Measurements from ENCODE around the gene CYP2R1.
"Not testable (repeated sequence)": the region's sequence is repeated elsewhere in the genome, so short reads cannot be mapped to it uniquely, and the experiment has no call there.

The CYP2R1 gene

DNA sequence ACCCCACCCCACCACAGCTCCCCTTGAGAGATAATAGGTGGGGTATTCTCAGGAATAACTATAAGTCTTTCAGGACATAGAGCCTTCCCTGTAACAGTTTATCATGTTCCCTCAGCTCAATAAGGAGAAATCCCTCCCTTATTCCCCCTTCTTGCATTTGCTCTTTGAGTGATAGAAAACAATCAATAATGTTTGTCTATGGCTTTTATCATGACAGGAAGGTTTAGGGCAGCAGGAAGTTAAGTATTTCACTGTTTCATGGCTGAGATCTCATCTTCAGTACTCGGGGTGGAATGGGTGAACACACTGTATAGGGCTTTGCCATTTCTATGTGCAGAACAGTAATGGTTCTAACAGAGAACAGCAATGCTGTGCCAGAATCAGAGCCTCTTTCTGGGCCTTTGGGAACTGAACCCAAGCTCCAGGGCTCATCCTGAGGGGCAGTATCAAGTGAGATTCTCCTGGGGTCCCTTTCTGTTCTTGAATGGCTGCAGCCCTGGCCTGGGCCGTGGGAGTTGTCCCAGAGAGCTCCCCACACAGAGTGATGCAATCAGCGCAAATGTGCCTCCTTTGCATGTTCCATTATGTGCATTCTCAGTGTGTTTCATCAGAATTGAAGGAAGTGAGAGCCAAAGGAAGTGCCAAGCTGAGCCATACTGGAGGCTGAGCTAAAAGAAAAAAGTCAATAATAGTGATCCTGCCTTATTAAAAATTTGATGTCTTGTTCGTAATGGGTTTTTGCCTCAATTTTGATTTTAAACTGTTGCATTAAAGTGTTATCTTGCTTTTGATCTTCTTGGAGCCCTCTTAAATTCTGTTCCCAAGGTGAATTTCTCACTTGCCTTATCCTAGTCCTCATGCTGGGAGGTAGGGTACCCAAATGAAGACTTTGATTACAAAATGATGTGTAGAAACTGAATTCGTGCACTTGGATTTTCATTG, 2.9 kb upstream of the CYP2R1 start:
- DNase-seq (ENCODE audit: insufficient read length, low spot score) = no peak

DNA sequence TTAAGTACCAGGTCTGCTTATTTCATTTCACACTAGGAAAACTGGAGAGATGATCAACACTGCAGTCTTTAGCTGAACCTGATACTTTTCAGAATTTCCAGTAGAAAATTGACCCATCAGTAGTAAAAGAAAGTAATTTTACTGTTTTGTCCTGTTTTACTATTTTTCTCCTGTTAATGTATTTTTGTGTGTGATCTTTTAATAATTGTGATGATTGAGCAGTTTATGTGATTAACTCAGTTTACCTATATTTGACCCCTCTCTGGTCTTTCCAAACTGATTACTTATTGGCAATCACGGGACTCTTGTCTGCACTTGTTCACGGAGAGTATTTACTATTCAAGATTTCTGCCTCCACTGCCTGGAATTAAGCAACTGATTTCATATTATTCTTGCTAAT, 546 bp upstream of the CYP2R1 start:
- DNase-seq (ENCODE audit: insufficient read length, low spot score) (no peak), FAIRE-seq (no peak)

More for the DNA sequence above, 2.9 kb upstream of the CYP2R1 start:
- FAIRE-seq = no peak

DNA sequence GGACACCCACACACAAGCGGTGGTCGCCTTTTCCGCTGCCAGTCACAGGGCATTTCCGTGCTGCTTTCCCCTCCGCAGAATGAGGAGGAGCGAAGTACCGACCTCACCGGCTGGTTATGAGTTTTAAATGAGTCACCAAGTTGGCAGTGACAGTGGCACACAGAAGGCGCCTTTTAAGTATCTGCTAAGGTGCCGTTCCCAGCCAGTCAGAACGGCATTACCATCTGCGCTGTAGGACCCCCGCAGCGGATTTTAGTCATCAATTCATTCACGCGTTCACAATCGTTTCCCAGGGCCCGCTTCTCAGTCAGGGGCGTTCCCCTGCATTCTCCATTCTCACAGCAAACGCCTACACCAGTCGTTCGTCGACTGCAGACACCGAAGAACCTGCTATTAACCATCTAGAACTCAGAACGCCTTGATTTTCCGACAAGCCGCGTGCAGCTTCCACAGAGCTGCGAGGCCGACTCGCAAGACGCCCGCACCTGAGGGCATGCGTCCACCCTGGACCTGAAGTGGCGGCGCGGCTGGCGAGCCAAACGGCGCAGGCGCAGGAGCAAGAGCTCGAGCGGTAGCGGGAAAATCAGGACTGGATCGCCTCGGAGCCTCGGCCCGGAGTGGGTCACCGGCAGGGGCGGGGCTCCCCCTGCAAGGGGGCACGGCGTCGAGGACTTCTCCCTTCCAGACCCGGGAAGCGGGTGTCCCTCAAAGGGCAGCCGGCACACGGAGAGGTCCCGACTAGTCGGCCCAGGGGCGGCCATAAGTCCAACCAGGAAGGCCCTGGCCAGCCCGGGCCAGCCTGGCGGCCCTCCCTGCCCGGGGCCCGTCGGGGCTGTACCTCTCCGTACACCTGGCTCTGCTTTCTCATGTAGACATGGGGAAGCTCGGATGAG, 642 bp downstream of the CYP2R1 start:
- DNase-seq (ENCODE audit: insufficient read length, low spot score) (peak; percentile 42), FAIRE-seq (peak; percentile 86)

DNA sequence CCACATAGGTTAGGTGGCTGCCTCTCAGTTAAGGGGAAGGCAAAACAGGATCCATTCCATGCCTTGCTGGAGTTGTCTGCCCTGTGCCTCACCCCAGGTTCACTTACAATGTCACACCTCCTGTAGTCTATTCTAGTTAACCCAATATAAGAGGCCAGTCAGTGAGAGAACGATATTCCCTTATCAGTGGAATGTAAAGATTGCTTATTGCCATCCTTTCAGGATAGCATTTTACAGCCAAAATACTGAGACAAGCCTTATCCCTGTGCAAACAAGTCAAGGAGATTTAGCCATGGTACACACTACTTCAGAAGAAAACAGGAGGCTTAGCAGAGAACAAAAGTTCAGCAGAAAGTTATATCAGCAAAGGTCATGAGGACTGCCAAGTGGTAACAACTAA, 5.5 kb downstream of the CYP2R1 start:
- no peak for FAIRE-seq
- no peak for DNase-seq (ENCODE audit: insufficient read length, low spot score)

DNA sequence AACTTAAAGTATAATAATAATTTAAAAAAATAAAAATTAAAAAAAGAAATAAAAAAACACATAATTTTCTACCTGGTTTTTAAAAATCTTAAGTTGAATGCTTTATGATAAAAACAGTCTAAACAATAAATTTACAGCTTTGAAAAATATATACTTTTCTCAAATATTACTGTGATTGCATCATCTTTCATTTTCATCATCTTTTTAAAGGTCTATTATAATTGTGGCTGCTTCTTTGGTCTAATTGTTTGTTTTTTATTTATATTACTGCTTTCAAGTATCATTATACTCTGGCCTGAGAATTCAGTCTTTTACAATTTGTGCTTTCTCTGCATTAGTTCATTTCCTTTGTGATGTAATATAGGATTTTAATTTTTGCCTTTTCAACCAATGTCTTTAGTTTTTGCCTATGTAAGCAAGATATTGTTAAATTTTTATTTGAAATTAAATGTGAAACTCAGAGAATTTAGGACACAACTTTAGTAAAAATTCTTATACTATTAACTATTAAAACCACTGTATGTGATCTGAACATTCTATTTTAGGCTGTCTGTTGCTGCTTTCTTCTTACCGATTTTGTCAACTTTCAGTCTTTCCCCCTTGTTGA, 7.3 kb downstream of the CYP2R1 start:
- DNase-seq (ENCODE audit: insufficient read length, low spot score) = no peak
- FAIRE-seq = peak; percentile 73

DNA sequence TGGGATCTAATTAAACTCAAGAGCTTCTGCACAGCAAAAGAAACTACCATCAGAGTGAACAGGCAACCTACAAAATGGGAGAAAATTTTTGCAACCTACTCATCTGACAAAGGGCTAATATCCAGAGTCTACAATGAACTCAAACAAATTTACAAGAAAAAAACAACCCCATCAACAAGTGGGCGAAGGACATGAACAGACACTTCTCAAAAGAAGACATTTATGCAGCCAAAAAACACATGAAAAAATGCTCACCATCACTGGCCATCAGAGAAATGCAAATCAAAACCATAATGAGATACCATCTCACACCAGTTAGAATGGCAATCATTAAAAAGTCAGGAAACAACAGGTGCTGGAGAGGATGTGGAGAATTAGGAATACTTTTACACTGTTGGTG, 8.3 kb downstream of the CYP2R1 start:
- not testable (repeated sequence) for FAIRE-seq

DNA sequence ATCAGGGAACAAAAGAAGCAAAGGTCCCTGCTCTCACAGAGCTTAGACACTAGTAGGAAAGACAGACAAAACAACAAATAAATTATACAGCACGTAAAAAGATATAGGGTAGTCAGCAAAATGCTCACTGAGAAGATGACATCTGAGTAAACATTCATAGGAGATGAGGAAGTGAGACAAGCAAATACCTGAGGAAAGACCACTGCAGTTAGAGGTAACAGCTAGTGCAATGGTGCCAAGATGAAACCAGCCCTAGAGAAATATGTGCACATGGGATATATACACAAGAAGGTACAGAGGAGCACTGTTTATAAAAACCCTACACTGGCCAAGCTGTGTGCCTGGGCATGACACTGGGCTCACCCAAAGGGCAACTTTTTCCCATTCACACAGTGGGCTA, 9.8 kb downstream of the CYP2R1 start:
- FAIRE-seq (no peak), DNase-seq (ENCODE audit: insufficient read length, low spot score) (no peak)

More for the DNA sequence above, 8.3 kb downstream of the CYP2R1 start:
- DNase-seq (ENCODE audit: insufficient read length, low spot score) = not testable (repeated sequence)

DNA sequence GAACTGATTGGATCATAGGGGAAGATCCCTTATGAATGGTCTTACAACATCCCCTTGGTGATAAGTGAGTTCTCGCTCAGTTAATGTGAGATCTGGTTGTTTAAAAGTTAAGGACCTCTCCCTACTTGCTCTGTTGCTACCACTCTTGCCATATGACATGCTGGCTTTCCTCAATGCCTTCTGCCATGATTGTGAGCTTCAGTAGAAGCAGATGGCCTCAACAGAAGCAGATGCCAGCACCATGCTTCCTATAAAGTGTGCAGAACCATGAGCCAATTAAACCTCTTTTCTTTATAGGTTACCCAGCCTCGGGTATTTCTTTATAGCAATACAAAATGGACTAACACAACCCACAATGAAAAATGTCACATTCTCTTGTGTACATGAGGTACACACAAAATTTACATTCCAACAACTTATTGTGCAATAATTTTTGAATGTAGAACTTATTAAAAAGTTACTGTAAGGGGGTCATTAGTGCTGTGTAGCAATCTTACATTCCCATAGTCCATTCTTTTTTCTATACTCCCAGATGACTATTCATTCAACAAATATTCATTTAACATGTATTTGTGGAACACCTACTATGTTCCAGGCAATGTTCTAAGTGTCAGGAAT, 10.3 kb downstream of the CYP2R1 start:
- DNase-seq (ENCODE audit: insufficient read length, low spot score) (no peak), FAIRE-seq (no peak)

DNA sequence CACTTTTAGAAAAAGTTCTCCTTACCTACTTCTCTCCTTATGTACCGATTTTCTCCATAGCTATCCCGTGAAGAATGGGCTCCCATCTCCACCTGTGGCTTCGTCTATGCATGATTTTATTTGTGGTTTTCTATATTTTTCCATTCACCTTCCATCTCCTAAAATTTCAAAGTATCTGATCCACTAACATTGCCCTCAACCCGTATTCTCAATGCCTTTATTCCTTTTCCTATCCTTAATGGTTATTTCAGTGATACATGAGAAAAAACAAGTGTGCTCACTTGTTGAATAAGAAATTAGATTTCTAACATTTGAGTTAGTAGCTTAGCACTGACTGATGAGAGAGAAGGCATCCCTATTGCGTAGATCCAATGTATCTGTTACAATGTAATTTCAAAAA, 16.9 kb downstream of the CYP2R1 start:
- FAIRE-seq (no peak), DNase-seq (ENCODE audit: insufficient read length, low spot score) (no peak)

DNA sequence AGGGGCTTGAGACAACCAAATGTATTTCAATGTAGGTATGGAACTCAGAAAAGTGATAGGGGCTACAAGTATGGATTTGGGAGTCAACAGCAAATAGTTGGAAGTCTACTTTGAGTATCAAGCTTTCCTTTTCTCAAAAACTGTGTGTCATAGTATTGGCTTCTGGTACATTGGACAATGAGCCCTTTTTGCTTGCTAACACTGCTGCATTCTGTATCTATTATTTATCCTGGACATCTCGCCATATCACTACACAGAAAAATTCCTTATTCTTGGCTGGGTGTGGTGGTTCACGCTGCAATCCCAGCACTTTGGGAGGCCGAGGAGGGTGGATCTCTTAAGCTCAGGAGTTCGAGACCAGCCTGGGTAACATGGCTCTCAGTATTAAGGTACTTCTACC, 18.4 kb downstream of the CYP2R1 start:
- no peak for FAIRE-seq

DNA sequence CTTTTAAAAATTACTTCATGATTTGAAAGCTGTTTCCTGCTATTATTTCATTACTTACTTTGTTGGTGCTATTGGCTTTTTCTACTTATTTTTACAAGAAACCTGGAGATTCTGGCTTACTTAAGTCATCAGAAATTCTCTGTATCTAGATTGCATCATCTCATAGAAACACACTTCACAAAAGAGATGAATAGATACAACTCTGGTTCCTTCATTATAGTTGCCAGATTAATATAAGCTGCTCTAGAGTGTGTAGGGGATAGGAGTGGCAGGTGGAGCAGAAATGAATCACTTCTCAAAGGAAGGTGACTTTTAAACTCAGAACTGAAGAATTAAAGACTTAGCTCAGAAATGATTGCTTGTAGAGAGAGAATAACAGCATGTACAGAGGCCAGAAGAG, 20.0 kb downstream of the CYP2R1 start:
- FAIRE-seq (no peak), DNase-seq (ENCODE audit: insufficient read length, low spot score) (no peak)

More for the DNA sequence above, 18.4 kb downstream of the CYP2R1 start:
- DNase-seq (ENCODE audit: insufficient read length, low spot score) = no peak

DNA sequence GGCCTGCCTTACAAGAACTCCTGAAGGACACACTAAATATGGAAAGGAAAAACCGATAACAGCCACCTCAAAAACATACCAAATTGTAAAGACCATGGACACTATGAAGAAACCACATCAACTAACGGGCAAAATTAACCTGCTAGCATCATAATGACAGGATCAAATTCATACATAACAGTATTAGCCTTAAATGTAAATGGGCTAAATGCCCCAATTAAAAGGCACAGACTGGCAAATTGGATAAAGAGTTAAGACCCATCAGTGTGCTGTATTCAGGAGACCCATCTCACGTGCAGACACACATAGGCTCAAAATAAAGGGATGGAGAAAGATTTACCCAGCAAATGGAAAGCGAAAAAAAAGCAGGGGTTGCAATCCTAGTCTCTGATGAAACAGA, 28.3 kb downstream of the CYP2R1 start:
- DNase-seq (ENCODE audit: insufficient read length, low spot score); FAIRE-seq: not testable (repeated sequence)

DNA sequence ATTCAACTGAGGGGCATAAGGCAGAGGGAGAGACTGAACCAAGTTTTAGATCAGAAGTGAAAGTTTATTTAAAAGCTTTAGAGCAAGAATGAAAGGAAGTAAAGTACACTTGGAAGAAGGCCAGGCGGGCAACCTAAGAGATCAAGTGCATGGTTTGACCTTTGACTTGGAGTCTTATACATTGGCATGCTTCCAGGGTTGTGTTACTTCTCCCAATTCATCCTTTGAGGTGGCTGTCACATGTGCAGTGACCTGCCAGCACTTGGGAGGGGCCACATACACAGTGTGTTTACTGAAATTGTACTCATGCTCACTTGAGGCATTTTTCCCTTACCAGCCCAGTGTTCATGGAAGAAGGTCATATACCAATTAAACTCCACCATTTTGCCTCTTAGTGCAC, 30.4 kb downstream of the CYP2R1 start:
- FAIRE-seq = no peak

DNA sequence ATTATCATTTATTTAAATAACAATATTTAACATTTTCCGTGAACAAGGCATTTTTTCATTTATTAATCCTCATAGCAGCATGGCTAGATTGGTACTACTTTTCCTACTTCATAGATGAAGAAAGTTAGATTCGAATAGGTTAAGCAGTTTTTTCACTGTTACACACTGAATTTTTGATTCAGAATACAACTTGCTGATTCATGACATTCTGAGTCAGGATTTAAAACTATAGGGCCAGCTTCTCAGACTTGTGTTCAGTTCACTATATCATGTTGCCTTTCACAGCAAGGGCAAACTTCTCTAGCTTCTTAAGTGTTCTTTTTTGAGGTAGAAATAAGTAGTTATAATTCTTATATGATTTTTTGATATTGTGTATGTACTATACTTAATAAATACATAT, 31.5 kb downstream of the CYP2R1 start:
- DNase-seq (ENCODE audit: insufficient read length, low spot score) (no peak), FAIRE-seq (no peak)

More for the DNA sequence above, 30.4 kb downstream of the CYP2R1 start:
- no peak for DNase-seq (ENCODE audit: insufficient read length, low spot score)

DNA sequence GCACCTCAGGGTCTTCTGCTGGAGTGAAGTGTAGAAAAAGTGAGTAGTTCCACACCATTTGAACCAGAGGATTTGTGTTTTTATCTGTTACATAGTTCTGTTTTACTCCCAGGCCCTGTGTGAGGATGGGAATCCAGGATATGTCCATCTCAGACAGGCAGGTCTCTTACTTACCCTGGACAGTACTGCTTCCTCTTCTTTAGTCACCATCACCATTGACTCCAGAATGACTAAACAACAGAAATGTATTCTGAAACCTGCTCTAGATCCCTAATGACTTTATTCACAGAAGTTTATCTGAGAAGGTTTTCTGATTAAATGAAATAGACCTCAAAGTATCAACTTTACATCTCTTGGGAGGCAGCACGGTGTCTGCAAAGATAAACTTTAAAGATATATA, 33.6 kb downstream of the CYP2R1 start:
- FAIRE-seq = no peak
- DNase-seq (ENCODE audit: insufficient read length, low spot score) = no peak

DNA sequence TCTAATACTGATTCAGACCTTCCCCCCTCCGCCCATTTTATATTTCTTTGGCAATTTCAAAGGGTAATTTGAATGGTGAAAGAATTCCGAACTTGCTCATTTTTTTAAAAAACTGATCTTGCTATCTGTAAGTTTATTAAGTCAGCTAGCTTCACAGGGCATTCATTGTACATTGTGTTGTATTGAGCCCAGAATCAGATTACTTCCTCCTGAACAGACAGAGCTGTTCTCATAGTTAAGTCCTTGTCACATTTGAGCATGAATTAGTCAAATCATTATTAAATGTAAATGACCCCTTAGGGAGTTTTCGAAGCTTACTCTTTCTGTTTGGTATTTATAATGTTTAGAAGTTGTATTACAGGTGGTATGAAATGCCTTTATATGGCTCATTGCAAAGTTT, 34.4 kb downstream of the CYP2R1 start:
- FAIRE-seq = peak; percentile 53
- DNase-seq (ENCODE audit: insufficient read length, low spot score) = no peak

DNA sequence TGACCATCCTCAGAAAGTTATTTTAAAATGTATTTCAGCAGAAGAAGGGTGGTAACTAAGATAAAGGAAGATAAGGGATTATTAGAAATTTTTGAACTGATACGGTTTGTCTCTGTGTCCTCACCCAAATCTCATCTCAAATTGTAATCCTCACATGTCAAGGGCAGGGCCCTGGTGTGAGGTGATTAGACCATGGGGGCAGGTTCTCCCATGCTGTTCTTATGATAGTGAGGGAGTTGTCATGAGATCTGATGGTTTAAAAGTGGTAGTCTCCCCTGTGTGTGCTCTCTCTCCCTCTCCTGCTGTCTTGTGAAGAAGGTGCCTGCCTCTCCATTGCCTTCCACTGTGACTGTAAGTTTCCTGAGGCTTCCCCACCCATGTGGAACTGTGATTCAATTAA, 36.1 kb downstream of the CYP2R1 start:
- FAIRE-seq (no peak), DNase-seq (ENCODE audit: insufficient read length, low spot score) (no peak)

DNA sequence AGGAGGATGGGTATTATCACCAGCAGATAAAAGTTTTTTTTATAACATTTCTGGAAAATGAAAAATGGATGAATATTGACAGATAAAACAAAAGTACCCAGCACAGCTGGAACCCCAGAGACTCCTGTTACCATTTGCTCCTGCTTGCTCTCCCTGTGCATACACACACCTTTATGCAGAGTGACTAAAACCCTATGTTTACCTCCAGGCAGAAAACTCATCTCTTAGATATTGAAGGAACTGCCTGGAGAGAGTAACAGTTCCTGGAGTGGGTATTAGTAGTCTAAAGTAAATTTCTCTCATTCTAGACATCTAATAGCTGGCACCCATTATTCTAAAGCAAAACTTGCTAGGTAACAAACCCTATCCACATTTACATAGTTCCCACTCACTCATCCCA, 38.0 kb downstream of the CYP2R1 start:
- FAIRE-seq (no peak), DNase-seq (ENCODE audit: insufficient read length, low spot score) (no peak)

DNA sequence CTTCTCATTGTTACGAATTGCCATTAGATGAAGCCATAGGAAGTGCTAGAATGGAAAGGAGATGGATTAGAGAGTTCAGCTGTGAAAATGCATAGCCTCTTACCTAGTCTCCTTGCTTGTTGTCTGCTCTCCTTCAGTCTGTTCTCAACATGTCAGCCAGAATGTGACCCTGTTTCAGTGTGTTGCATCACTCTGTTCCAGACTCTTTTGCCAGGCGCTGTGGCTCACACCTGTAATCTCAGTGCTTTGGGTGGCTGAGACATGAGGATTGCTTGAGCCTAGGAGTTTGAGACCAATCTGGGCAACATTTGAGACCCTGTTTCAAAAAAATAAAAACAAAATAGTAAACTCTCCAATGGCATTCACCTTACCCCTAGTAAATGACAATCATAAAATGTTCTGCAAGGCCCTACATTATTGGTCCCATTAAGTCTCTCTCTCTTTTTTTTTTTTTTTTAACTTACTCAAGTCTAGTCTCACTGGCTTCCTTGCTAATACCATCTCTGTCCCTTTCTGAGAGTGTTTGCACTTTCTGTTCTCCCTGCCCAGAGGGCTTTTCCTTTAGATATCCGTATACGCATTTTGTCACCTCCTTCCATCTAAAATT, 39.4 kb downstream of the CYP2R1 start:
- no peak for DNase-seq (ENCODE audit: insufficient read length, low spot score)
- FAIRE-seq = no peak

DNA sequence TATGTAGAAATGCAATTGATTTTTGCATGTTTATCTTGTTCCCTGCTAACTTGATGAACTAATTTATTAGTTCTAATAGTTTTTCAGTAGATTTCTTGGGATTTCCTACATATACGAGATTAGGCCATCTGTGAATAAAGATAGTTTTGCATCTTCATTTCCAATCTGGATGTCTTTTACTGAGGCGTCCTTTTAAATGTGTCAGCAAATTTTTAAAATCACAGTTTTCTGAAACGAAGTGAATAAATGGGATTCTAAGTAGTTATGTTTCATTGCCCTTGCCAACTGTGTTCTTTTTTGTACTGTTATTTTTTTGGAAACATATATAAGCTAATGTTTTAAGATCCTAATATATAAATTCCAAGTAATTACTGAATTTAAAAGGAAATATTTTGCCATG, 50.0 kb downstream of the CYP2R1 start:
- FAIRE-seq = no peak

More for the DNA sequence above, 50.0 kb downstream of the CYP2R1 start:
- DNase-seq (ENCODE audit: insufficient read length, low spot score) = no peak

Measured in GM19239 (cell line).